Stimulated activated CD4-positive, alpha-beta T cell treated with anti-CD3 and anti-CD28 coated beads, Interleukin-15, amount 100 ng/mL, for 48 hours (primary cell): ENCODE measurements around the gene AMMECR1.

Experiments used
- DNase-seq, 2 donors: peaks; one replicate each; pipeline ENCODE4 v3.0.0-alpha.2; 2020; ENCODE audit warnings: low read depth in 2 of 2

The AMMECR1 gene

DNA sequence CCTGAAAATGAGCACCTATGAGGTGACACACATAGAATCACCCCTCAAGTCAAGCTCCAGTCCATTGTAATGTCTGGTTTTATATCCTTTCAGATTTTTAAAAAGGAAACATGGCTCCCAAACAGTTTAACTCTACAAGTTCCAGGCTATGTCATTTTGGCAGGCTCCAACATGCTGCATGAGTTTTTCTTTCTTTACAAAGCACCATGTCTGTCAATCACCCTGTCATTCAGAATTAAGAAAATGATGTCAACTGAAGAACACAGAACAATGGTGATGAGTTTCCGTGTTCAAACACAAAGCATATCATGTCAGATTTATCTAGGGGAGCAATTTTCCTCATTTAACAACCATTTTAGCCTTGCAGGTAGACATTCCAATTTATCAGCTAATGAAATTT lies 106.5 kb downstream of the AMMECR1 start:
- DNase-seq = no peak

- no peak for DNase-seq
These were observed 107.3 kb downstream of the AMMECR1 start for GRCh38 chrX:110210417-110211139.

GRCh38 chrX:110208092-110208491 lies 109.8 kb downstream of the AMMECR1 start:
- DNase-seq = no peak

GRCh38 chrX:110204986-110205385 lies 112.9 kb downstream of the AMMECR1 start:
- DNase-seq = no peak

- no peak for DNase-seq
These were observed 116.1 kb downstream of the AMMECR1 start for GRCh38 chrX:110201799-110202198.

GRCh38 chrX:110194977-110195376 lies 122.9 kb downstream of the AMMECR1 start:
- DNase-seq = no peak

DNA sequence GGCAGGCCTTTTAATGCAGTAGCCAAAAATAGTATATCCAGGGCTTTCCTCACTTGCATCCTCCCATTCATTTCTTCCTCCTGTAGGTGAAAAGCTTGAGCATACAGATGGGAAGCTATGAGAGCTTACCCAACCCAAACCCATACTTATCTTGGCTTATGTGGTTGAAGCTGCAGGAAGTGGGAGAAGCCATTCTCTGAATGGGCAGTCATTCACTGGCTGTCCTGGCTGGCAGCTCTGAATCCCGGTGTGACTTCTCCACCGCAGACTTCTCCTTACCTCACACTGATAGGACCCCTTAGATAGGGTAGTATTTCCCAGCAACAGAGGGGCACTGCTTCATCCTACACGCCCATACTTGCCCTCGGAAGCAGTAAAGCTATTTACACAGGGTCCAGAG lies 125.4 kb downstream of the AMMECR1 start:
- no peak for DNase-seq

GRCh38 chrX:110188701-110189558 lies 129.0 kb downstream of the AMMECR1 start:
- DNase-seq = no peak

- no peak for DNase-seq
These were observed 134.6 kb downstream of the AMMECR1 start for GRCh38 chrX:110183314-110183713.

DNA sequence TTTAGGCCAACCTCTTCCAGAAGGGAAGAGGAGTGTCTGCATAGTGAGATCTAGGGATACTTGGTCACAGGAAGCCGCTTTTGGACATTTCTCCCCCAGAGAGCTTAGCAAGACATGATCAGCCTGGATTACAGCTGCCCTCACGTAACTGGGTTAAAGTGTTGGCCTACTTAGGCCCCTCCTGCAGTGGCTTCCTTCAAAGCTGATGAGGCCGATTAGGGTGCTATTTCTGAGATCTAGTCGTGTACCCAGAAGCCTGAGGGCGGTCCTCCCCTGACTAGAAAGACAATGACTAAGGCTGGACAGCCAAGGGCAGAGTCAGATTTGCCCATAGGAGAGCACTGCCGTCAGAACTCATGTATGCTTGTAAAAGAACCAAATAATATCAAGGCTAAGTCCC lies 135.0 kb downstream of the AMMECR1 start:
- no peak for DNase-seq

DNA sequence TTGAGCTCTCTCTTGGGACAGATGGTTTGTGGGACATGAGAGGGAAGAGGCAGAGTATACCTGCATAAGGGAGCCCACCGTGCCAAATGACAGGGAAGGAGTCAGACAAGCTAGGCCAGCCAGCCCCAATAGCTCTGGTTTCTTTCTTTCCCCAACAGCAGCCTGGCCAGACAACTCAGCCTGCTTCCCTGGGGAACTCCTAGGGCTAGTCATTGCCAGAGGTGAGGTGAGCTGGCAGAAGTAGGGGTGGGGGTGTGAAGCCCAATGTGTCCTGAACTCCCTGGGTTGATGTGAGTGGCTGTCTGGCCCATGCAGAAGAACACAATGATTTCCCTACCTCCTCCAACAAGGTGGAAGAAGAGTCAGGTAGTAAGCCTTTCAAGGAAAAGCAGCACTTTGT lies 135.5 kb downstream of the AMMECR1 start:
- no peak for DNase-seq

GRCh38 chrX:110181459-110182137 lies 136.3 kb downstream of the AMMECR1 start:
- no peak for DNase-seq

DNA sequence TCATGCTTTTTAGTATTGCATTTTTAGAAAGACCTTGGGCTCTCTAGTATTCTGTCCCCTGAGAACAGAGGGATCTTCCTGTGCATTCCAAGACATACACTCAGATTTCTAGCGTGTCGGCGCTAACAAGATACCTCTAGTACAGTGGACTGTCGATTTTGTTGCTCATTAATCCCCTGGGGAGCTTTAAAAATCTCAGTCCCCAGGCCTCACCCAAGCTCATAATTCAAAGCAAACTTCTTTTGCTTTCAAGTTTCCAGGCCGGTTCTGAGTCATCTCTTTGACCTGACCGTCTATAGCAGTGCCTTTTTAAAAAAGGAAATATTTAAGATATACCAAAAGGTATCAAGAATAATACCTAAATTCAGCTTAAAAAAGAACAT lies 137.0 kb downstream of the AMMECR1 start:
- no peak for DNase-seq

DNA sequence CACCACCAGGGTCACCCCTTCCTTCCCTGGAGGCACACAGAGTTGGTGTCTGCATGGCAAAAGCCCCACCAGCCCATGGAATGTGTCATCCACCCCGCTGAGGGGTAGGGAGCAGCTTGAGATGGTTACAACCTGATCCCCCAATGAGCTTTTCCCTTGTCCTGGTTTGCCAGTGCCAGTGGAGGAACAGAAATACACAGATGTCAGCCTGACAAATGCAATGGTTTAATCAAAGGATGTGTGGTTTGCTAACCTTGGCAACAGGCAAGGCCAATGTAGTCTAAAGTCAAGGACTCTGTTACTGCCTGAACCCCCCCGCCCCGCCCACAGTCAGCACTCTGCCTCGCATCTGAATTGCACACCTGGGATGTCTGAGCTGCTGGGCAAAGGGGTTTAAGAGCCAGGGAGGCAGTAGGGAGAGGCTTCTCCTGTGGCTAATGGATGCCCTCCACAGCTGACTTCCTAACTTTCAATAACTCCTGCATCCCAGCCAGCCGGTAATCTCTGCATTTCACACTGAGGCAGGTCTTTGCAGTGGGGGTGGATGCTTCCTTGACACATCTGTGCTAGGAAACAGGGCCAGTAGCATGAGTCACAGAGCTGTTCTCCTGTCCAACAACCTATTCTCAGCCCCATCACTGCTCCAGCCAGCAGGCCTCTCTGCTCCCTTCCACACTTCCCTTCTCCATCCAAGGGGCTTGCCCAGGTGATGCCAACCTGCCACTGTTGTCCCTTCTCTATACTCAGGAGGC lies 137.5 kb downstream of the AMMECR1 start:
- DNase-seq = no peak

DNA sequence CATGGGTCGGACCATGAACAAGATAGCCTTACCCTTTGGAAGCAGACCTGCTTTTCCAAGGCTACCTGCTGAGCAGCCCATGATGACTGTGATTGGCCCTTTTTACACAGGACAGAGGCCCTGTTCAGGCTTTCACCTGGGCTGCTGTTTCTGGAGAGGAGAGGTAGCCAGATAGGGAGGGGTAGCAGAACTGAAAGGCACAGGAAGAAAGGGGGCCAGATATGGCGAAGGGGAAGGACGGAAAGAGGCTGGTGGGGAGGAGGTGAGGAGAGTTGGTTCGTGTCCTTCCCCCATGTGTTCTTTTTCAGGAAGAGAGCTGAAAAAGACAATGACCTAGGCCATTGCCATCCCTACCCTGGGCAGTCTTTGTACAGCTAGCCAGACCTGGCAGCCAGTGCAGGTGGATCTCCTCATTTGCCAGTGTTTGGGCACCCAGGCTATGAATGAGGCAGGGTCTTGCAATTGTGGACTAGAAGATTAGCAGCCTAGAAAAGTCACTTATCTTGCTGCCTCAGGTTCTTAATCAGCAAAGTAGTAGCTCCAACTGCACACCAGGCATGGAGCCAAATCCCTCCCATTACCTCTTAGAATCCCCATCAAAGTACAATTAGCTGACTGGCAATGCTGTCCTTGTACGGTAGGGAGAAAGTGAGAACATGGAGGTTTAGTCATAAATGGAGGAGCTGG lies 139.6 kb downstream of the AMMECR1 start:
- DNase-seq = no peak

GRCh38 chrX:110175696-110176095 lies 142.2 kb downstream of the AMMECR1 start:
- no peak for DNase-seq

- DNase-seq = no peak
These were observed 142.7 kb downstream of the AMMECR1 start for GRCh38 chrX:110175146-110175545.

DNA sequence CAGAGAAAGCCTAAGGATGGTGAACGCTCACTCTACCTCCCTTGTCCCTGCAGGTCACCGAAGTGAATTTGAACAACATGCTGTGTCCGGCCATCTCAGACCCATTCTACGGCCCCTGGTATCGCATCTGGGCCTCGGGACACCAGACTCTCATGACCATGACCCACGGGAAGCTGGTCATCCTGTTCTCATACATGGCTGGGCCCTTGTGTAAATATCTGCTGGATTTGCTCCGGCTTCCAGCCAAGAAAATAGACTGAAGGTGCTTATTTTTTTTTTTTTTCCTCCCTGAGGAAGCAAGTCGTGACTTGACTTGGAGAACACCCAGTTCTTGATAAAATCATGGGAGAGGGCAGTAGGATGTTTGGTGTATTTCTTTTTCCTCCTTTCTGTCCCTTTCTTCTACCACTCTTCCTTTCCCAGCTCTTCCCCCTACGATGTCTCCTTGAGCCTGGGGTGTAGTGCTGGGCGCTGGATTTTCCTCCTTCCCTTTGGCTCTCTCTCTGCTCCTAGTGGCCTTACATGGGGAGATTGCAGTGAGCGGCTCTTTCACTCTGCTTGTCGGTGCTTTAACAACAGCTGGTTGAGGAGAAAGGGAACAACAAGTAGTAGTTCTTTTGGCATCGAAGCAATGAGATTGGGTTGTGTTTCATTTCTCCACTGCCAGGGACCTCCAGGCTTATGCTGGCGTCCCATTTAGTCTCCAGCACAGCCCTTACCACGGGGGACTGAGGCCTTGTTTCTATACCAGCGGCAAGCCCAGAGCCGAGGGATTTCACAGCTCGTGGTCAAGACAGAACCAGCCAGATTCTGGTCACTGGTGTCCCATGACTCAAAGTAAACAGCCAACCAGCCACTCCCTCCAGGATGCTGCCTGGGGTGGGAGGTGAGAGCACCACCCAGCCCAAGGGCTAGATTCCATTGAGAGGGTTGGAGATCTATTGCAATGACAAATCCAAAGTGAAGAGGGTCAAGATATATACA lies 144.4 kb downstream of the AMMECR1 start:
- DNase-seq = no peak

- DNase-seq = no peak
These were observed 145.7 kb downstream of the AMMECR1 start for GRCh38 chrX:110172215-110172614.

DNA sequence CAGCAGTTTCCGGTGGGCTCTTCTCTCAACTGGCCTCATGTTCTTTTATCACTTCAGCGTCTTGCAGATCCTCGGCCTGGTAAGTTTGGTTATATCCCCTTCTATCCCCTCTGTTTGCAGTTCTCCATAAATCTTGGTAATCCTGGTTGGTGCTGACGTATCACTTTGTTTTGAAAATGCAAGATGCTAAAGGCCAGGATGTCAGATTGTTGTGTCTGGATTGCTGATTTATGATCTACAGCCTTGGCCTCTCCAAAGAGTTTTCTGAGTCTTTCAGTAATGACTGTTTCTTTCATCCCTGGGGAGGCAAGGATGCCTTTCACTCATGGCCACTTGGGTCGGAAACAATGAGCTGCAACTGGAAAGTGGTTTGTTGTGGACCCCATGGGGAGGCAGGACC lies 146.4 kb downstream of the AMMECR1 start:
- no peak for DNase-seq
